MM.1S (cell line): ENCODE data around the gene LIN9.

Source experiments
- CTCF ChIP-seq: fragments of 300-600 bp; sonication (generic); IDR thresholded peaks from 2 replicates; pipeline ENCODE4 v1.5.1; 2016; ENCODE audit warnings: antibody characterized with exemption, low read length, mixed read lengths
- EZH2 ChIP-seq: fragments of 300-600 bp; sonication (generic); optimal IDR thresholded peaks from 2 replicates; pipeline ENCODE3; 2017; ENCODE audit warnings: low read depth, mild to moderate bottlenecking, antibody characterized with exemption, low read length, mixed read lengths
- EZH2phosphoT487 ChIP-seq: fragments of 300-600 bp; sonication (generic); IDR thresholded peaks from 2 replicates; pipeline ENCODE4 v1.6.1; 2018; ENCODE audit warnings: antibody characterized with exemption, low read length

- TF ChIP-seq EZH2: no peak
- no peak for TF ChIP-seq CTCF
- no peak for TF ChIP-seq EZH2phosphoT487
Observed at GRCh38 chr1:226203240-226203639, 105.7 kb downstream of the LIN9 start.
